Effector CD4-positive, alpha-beta T cell (primary cell): ENCODE results near the gene TCHHL1.

ENCODE experiments used
- DNase-seq: peaks from one replicate; pipeline ENCODE4 v3.0.0-alpha.2; 2020

The TCHHL1 gene

DNA sequence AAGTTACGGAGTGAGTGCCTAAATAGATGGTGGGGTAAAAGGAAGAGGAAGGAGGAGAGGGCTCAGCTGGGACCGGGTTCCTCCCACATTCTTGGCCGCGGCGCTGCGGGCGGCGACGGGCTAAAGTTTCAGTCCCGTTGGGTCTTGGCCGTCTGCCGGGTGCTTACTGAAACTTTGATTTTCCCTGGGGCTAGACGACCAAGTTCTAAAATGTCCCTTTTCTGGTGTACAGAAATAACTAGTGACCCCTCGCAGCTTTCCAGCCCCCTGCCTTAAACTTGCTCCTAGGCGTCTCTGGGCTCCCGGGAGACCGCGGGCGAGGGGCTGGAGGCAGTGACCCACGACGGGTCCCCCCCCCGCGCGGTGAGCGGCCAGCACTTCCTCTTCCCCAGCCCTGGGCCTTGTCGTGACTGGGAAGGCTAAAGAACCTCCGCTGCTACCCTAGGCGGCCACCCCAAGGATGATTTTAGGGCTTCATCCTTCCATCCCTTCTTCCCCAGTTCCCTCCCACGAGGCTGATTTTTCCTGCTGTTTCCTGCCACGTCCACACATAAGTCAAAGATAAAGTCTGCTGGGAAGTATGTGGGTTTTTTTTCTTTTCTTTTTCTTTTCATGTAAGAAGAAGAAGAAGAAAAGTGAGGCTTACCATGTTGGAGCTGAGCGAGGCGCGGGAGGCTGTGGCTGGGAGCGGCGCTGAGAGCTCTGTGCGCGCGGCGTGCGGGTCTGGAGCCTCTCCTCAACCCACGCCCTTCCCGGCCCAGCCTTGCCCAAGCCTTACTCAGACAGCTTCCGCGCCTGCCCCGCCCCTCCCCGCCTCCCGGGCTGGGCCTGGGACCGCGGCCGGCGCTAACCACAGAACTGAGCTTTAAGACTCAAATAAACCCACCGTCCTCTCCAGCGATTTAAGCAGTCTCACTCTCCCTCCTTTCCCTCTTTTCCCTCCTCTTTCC is 52.3 kb downstream of the TCHHL1 start, which contains the start of gene S100A11:
TSS of gene S100A11 (minus strand) at position 738 of the 950 bp plus-strand sequence. CDS start at position 649, 89 bp downstream.
- DNase-seq, result peak; percentile 52

DNA sequence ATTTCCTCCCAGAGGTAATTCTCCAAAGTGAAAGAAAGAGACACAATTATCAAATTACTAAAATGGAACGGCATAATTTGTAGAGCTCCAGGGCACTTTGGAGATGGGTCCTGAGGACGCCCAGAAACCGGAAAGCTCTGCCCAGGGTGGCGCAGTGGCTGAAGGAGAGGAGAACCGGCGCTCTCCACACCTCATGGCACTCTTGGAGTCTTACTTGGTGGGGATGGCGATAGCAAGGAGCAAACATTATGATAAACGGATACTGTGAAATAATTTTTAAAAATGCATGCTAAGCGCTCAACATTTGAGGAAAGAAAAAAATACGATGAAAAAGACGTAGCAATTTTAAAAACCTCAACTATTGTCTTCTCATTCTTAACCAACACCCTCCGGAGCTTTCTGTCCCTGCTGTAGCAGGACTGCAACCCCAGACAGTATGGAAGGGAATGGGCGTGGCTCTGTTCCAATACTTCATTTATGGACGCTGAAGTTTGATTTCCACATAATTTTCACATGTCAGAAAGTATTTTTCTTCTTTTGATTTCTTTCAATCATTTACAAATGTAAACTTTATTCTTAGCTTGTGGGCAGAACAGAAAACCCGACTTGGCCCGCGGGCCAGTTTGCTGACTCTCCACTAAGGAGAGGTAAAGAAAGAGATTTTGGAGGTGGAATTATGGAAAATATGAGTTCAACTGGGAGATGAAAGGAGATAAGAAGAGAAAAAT is 53.2 kb downstream of the TCHHL1 start:
- DNase-seq, result no peak

DNA sequence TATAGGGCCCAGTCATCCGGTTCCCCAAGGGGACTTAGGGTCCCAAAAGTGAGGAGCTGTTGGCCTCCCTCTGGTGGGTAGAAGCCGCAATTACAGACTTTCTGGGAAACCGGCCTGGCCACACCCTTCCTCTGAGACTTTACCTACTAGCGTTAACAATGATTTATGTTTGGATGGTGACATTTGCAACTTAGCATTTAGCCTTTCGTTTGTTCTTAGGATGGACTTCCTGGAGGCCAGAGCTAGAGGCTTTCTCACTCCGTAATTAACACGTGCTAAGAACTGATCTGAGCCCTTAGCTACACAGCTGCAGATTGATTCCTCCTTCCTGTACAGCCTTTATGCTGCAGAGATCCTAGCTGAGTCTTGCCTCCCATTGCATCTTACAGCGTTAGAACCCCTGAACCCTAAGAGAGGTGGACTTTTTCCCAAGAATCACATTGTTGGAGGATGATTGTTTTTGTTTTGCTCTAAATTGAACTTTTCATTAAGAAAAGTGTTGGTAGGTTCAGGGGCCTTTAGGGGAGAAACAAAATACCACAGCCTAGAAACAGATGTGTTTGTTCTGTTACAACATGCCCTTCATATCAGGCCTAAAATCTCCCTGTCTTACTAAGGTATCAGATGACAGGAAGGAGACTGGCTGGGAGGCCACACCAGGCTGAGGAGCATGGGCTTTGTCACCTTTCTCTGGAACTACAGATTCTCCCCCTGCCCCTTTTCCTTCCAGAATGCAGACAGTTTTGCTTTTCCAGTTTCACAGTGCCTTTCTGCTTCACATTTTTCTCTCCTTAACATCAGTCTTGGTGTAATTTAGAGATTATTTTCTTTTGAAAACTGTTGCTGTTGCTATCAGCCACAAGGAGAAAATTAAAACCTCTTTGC is 54.0 kb downstream of the TCHHL1 start:
- DNase-seq, result peak; percentile 57

DNA sequence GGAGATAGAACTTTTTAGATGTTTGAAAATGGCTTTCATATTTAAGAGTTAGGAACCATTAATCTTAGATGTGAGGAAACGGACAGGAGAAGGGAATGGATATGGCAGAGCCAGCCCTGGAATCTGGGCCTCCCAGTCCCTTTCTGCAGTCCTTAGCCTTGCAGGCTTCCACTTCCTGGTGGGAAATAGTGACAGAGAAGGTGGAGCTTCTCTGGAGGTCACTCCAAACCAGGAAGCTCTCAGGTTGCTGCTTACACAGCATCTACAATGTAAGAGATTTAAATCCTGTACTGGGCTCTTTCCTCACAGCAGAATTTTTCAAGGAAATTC is 54.6 kb downstream of the TCHHL1 start:
- DNase-seq, result no peak
